NCI-H446 (cell line): ENCODE measurements around the gene JUNB.
"Not testable (repeated sequence)": the region's sequence is repeated elsewhere in the genome, so short reads cannot be mapped to it uniquely, and the experiment has no call there.

Experiments
- DNase-seq, 2 experiments: peaks; one replicate each; lab custom pipeline; 2025; lab: John Stamatoyannopoulos, UW

JUNB gene

DNA sequence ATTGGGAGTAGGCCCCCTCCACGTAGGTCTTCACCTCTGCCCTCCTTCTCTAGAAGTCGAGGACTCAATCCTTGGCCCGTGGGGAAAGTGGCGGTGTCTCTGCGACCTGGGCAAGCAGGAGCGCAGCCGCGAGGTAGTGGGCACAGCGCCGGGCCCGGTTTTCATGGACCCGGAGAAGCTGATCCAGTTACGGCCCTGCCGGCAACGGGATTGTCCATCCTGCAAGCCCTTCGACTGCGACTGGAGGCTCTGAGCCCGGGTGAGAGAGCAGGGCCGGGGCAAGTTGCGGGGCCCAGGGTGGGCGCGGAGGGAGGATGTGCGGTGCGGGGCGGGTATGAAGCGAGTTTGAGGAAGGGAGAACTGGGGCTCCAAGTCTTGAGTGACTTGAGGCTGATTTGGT lies 12.8 kb downstream of the JUNB start:
- DNase-seq: no peak

DNA sequence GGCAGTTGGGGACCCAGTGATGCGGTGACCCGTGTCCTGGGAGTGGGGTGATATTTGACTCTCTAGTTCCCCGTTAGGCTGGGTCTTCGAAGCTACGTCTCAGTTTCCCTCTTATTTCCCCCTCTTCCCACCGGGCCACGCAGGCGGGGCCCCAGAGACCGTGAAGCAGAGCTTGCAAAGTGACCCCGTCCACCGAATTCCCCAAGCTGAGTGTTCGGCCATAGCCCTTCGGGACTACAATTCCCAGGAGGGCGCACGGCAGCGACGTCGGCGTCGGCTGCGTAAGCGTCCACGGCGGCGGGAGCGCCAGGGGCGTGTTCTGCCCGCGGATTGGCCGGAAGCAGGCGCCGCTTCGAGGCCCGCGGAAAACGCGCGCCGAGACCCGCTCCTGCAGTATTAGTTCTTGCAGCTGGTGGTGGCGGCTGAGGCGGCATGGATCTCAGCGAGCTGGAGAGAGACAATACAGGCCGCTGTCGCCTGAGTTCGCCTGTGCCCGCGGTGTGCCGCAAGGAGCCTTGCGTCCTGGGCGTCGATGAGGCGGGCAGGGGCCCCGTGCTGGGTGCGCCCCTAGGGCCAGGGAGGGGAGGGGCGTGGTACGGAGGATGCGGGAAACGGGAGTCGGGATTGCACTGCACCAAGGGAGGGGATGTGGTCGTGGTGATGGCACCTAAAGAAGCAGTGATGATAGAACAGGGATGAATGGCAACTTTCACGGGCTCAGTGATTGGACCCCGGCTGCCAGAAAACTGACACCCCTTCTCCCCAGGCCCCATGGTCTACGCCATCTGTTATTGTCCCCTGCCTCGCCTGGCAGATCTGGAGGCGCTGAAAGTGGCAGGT lies 15.2 kb downstream of the JUNB start, which contains the start of gene RNASEH2A:
TSS of gene RNASEH2A (plus strand) at position 343 of the 840 bp plus-strand sequence. CDS start at position 433, 90 bp downstream.
- peak; percentile 78 to 98 for DNase-seq

DNA sequence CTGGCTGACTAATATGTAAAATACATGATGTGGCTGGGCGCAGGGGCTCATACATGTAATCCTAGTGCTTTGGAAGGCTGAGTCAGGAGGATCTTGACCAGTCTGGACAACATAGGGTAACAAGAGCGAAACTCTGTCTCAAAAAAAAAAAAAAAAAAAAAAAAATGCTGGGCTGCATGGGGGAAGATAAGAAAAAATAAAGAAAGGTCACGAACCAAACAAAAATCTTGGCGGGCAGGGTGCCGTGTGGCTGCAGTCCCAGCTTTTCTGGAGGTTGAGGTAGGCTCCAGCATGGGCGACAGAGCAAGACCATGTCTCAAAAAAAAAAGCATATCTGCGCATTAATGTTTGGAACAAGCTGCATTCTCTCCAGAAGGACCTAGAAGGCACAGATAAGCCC lies 23.8 kb downstream of the JUNB start:
- no peak for DNase-seq

DNA sequence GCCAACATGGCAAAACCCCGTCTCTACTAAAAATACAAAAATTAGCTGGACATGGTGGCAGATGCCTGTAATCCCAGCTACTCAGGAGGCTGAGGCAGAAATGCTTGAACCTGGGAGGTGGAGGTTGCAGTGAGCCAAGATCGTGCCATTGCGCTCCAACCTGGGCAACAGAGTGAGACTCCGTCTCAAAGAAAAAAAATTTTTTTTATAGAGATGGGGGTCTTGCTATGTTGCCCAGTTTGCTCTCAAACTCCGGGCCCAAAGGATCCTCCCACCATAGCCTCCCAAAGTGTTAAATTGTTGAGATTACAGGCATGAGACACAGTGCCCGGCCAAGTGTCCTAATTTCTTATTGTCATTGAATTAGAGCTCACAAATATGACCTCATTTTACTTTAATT lies 25.9 kb downstream of the JUNB start:
- not testable (repeated sequence) for DNase-seq

DNA sequence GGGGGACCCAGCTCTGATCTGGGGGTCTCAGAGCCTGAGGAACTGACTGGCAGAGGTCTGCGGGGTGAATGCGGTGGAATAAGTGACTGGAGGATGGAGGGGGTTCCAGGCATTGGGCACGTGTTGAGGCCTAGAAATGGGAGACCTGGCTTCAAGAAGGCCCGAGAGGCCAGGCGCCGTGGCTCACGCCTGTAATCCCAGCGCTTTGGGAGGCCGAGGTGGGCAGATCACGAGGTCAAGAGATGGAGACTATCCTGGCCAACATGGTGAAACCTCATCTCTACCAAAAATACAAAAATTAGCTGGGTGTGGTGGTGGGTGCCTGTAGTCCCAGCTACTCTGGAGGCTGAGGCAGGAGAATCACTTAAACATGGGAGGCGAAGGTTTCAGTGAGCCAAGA lies 26.5 kb downstream of the JUNB start:
- DNase-seq: not testable (repeated sequence)

DNA sequence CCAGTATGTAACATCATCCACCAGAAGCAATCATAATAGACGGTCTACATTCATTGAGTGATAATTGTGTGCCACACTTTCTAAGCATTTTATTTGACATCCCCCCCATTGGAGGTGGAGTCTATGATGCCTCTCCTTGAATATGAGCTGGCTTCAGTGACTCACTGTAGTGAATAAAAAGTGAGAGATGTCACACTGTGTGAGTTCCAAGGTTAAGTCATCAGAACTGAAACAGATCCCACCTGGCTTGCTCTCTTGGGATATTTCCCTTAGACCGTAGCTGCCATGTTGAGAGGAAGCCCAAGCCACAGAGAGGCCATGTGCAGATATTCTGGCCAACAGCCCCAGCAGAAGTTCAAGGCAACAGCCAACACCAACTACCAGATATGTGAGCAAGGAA lies 30.5 kb downstream of the JUNB start:
- no peak for DNase-seq

DNA sequence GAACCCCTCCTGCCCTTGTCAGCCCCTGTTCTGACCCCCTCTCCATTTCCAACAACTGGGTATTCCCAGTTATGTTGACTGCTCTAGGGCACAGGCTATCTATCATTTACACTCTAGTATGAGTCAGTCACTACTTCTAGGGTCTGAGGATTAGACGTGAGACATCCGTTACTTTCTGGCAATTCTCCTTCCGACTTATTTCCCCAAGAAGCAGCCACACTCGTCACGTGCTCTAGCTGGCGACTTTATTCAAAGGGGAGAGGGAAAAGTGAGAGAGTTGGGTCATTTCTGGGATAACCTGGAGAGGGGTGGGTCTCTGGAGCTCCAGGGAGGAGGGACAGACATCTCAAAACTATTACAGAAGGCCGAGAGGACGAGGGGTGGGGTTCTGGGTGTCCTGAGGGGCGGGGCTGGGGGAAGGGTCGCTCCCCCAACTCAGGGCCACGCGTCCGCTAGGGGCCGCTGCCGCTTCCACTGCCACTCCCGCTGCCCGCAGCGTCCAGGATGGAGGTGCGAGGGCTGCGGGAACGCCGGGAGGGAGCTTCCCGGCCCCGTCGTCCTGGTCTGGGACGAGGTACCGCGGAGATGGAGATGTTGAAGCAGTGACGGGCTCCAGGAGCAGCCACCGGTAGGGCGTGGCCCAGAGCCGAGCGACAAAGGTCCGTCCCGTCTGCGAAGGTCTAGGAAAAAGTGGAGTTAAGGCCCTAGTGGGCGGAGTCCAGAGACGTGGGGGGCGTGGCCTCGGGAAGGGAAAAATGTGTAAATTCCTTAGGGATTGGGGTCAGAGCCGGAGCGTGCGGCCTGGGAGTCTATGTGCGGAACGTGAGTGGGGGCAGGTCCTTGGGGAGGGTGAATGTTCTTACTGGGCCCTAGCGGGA lies 34.2 kb downstream of the JUNB start:
- no peak for DNase-seq

DNA sequence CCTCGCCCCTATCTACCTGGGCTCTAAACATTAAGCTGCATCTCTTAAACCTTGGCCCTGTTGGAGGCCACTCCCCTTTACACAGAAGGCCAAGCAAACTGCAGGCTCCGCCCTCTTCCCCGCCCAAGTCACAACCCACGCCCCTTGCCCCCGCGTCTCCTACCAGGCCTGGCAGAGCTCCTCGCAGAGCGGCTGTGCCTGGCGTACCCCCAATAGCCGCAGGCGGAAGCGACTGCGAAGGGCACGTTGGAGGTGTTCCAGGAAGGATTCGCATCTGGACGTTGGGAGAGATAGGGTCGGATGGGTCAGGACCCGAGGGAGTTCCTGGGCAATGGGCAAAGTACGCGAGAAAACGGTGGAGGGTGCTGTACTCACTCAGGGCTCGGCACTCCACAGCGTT lies 37.2 kb downstream of the JUNB start:
- peak; percentile 60 to 82 for DNase-seq

DNA sequence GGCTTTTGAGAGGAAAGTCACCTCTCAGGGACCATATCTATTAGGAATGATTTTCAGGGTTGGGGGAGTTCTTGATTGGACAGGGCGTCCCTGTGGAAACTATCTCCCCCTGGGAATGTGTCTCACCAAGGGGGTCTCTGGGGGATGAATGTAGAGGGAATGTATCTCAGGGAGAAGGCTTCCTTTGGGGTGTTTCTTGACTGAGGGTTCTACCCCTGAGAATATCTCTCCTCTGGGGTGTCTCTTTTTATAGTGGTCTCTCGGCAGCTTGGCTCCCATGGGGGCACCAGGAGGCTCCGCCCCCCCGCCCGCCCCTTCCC lies 42.1 kb downstream of the JUNB start:
- DNase-seq: no peak

DNA sequence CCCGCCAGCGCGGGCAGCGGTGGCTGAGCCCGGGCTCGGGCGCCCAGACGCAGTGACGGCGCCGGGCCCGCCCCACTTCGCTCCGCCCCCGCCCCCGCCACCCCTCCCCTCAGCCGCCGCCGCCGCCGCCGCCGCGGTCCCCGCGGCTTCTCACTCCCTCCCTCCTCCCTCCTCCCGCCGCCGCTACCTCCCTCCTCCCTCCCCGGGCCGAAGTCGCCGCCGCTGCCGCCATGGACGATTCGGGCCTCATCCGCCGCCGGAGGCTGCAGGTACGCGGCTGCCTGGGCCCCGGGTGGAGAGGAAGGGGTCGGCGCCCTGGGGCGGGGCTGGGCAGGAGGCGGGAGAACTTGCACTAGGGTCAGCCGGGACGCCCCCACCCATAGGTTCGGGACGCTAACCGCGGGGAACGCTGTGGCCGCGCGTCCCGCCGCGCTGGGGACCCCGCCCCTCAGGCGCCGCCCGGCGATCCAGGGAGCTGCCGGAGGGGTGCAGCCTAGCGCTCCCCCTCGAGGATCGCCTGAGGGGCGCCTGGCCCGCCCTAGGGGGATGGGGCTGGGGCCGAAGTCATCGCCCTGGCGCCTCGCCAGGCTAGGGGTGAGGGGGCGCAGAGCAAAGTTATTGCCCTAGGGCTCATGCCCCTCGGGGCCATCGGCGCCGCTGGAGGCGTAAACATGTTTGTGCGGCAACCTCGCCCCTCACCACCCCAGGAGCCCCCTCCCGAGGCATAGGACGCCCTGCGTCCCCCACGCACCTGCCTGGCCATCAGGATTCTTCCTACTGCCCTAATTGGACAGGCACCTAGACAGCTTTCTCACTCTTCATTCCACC lies 42.7 kb downstream of the JUNB start:
- peak in 1 of 2 experiments; percentile 85 for DNase-seq

DNA sequence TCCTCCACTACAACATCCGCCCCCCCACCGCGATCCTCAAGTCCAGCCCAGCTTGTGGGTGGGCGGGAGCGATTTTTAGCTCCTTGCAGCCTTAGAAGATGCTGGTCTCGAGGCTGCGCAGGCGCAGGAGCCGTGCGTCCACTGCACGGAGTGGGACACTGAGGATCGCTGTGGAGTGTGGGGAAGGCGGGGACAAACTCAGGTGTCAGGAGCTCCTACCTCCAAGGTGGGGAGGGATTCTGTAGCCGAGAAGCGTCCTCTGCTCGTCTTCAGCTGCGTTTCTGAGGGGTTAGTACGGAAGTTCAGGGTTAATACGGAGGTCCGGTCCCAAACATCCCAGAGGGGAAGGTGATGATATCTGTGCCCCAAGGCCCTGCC lies 43.3 kb downstream of the JUNB start, which contains the start of gene RTBDN:
TSS of gene RTBDN (minus strand) at position 14 of the 378 bp plus-strand sequence. CDS start 4,600 bp downstream, outside the sequence.
- peak in 1 of 2 experiments; percentile 53 for DNase-seq

DNA sequence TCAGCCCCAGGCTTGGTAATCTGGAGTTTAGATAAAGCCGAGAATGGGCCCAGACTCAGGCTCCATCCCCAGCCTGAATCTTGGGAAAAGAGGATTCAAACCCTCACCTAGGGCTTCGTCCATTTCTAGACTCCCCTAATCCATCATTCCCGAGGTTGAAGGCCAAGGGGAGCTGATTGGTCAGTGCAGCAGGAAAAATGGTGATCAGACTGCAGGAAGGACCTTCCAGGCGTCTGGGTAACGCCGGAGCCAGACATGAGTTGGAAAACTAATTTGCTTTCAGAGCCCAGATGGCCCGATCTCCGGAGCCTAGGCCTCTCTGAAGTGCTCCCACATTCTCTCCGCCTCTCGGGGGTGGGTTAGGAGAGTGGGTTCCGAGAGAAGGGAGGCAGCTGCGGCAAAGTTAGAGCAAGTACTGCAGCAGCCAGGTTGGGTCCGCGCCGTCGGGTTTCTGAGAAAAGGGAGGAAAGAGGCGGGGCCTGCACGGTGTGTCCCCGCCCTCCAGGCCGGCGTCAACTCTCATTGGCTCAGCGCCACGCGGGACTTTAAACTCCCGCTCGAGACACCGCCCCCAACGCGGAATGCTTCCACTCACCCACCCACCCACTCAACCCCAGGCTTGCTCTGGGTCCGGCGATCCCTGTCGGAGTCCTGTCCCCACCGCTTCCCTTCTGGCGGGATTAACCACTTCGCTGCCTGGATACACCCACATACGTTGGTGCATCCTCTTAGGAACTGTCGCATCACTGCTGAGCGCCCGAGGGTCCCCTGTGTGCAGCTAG lies 43.9 kb downstream of the JUNB start:
- peak in 1 of 2 experiments; percentile 60 for DNase-seq

DNA sequence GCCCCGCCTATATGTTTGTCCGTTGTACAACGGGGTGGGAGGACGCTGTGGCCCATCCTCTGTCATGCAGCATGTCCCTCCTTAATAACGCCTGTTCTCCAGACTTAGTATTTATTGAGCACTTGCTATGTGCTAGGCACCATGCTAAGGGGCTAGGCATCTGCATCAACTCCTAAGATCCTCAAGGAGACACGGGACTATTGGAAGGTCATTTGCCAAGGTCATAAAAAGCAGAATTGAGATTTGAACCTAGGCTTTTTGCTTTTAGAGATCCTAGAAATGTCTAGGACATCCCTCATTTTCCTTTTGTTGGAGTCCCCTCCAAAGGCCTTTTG lies 45.2 kb downstream of the JUNB start:
- no peak for DNase-seq

DNA sequence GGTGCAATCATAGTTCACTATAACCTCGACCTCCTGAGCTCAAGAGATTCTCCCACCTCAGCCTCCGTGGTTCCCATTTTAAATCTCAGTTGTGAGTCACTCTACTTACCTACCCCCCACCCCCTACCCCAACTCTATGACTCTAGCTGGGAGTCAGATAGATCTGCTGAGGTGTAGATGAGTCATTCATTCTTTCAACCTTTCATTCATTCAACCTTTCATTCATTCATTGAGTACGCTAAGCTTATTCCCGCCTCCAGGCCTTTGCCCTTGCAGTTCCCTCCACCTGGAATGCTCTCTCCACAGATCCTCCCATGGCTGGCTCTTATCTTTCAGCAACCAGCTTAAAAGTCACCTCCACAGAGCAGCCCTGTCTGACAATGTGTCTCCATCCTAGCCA lies 45.9 kb downstream of the JUNB start:
- no peak for DNase-seq

DNA sequence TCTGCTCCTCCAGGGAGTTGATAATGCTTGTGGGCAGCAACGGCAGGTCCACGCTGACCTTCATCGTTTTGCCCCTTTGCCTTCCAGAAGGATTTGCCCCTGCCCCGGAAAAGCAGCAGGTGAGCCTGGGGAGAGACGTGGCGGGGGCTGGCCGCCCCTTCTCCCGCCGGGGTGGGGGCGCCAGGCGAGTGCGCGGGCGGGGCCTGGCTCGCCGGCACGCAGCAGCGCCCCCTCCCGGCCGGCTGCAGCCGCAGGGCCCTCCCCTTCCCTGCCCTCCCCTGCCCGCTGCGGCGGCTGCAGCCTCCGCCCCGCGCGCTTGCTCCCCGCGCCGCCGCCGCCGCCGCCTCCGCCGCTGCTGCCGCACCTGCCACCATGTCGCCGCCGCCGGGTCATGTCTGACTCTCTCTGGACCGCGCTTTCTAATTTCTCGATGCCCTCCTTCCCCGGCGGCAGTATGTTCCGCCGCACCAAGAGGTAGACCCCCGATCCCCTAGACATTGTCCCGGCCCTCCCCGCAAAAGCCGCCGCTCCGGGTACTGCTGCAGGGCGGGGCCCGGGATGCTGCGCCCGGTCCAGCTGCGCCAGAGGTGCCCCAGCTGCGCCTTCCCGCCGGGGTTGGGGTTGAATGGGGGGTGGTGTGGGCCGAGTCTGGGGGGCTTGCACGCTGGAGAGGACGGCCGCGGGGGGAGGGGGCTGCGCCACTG lies 47.0 kb downstream of the JUNB start, which contains the start of gene MAST1:
TSS of gene MAST1 (plus strand) at position 334 of the 704 bp plus-strand sequence. CDS start at position 392, 58 bp downstream.
- DNase-seq: peak in 1 of 2 experiments; percentile 69

DNA sequence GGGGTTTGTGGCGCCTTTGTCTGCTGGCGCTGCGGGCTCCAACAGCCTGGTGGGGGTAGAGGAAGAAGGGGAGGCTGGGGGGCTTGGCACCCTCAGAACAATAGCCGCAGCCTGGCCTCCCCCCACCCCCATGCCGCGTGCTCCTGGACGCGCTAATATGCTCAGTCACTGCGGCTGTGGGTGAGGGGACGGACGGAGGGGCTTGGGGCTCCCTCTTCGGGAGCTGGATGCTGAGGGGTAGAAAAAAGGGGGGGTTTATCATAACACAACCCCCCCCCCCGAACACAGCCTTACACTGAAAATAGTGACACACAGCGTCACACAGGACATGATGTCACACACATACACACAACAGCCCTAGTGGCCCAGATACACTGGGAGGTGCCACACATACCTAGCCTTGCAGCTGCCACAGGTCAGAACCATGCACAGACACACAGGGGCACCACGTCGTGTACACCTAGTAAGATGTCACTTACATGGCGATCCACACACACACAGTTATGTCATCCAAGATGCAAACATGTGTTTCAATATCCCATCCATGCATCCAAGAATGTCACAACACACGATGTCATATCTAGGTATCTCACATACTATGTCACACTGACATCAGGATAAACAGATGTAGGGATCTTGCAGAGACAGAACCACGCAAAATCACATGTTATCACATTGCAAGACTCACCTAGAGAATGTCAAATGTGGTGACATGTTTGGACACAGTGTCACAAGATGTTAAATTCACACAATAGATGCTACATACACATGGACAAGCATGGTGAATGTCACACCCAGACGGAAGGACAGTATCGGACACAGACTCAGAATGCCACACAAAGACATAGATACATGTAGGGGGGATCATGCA lies 47.8 kb downstream of the JUNB start:
- DNase-seq: no peak

DNA sequence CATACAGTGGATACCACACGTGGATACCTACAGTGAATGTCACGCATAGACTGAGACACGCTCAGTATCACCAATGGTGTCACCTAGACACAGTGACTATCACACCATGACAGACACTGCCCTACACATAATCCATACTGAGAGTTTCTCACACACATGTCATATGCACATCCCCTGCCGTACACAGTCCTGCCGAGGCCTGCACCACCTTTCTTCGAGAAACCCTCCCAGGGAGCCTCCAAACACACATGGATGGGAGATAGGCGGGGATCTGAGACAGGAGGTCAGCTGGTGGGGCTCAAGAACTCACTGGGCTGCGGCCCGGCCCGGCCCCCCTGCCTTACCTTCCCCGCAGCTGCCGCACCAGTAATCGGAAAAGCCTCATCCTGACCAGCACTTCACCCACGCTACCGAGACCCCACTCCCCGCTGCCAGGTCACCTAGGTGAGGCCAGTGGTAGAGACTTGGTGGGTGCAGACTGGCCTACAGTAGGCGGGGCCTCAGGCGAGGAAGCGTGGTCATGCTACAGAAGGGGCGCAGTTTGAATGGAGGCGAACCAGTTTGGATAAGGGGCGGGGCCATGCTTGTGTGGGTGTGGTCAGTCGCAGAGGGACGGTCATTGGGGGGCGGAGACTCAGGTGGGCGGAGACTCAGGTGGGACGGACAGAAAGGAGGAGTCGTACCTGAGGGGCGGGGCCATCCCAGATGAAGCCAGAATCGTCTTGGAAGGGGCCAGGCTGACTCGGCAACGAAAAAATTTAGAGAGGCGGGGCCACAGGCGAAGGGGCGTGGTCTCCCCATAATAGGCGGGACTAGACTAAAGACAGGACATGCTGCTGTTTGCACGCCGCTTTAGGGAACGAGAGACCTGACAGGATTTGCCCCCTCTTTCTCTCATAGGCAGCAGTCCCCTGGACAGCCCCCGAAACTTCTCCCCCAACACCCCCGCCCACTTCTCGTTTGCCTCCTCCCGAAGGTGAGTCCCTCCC lies 49.1 kb downstream of the JUNB start:
- peak in 1 of 2 experiments; percentile 39 for DNase-seq

DNA sequence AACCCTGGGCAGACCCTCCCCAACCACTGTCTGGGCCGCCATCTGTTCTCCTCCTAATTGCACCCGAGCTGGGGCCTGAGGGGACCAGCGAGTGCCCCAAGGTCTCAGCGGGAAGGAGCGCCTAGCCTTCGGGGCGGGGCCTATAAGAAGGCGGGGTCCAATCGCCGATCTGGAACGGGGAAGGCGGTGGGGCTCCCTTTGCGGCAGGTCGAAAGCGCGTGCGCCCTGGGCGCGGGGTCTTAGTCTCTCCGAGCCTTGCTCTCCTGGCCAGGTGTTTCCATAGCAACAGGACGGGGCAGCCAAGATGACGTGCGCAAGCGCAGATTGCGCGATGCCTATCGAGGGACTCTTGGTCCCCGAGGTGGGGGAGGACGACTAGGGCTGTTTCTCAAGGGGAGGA lies 49.8 kb downstream of the JUNB start:
- no peak for DNase-seq
